ENCODE data around the gene UBE2J1. TPM values are rescaled to one million over a fixed set of nuclear protein-coding genes. Genes with fewer than 3 reads are reported as not detected.
A peak's percentile ranks its signal among the peaks of the same experiment; 100 is the strongest.
"Not testable (repeated sequence)": the region's sequence is repeated elsewhere in the genome, so short reads cannot be mapped to it uniquely, and the experiment has no call there.

UBE2J1 gene
- 33.1 TPM for polyA plus RNA-seq (2013, experiment 1 of 4)
- polyA plus RNA-seq (2013, experiment 2 of 4), result 38.3 TPM
- 32.5 TPM for polyA plus RNA-seq (2013, experiment 3 of 4)
- polyA plus RNA-seq (2013, experiment 4 of 4), result 36.2 TPM

DNA sequence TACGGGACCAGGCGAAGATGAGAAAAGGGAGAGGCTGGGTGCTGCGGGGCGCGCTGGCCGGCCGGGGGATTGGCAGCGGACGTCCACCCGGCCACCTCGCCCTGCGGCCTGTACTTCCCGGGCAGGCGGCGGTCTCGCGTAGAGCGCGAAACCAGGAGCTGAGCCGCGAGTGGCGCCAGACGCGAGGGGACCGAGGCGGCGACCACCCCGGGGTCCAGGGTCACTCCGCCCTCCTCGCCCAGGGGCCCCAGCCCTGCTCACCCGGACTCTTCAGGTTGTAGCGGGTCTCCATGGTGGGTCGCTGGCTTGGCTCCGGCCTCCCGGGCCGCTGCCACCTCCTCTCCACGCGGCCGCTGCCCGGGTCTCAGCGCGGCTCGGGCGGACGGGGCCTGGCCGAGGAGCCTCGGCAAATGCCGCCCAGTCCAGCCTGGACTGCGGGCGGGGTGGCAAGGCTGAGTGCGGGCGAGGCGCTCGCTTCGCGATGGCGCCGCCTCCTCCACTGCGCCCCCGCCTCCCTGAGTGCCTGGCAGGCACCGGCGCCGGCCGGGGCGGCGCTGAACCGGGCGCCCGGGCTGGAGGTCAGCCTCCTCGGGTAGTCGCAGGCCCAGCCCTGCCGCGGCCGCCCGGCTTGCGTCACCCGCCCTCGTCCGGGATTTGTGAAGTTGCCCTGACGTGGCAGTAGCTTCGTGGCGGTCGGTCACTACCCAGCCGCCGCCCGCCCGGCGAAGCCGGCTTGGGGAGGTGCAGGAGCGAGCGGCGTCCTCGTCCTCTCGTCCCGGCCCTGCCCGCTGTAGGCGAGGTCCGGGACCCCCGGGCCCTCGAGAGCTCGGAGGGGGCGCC, at the start of gene UBE2J1:
TSS of gene UBE2J1 (minus strand) at position 445 of the 840 bp plus-strand sequence. CDS start at position 292, 153 bp downstream.
- Histone ChIP-seq H3K36me3 (ENCODE audit: control insufficient read depth, insufficient read depth, low read length) (no peaks in the 10 kb centered on the region), H3K27me3 (ENCODE audit: control insufficient read depth, insufficient read depth, low read length, poor library complexity, severe bottlenecking) (no peaks in the 10 kb centered on the region), H3K9me3 (ENCODE audit: control insufficient read depth, low read length) (no peaks in the 10 kb centered on the region), H3K4me3 (ENCODE audit: insufficient read depth, low read depth, low read length) (peak within 1 kb of the TSS; percentile 70), H3K27ac (ENCODE audit: insufficient read depth, low read depth, low read length, poor library complexity, severe bottlenecking) (peak within 1 kb of the TSS; percentile 84), H3K4me1 (ENCODE audit: control insufficient read depth, insufficient read depth, low read length) (peaks cover 24% of the 10 kb centered on the region)
- 0% methylated on average over 102 of the region's 102 CpGs for WGBS, 2 experiments

DNA sequence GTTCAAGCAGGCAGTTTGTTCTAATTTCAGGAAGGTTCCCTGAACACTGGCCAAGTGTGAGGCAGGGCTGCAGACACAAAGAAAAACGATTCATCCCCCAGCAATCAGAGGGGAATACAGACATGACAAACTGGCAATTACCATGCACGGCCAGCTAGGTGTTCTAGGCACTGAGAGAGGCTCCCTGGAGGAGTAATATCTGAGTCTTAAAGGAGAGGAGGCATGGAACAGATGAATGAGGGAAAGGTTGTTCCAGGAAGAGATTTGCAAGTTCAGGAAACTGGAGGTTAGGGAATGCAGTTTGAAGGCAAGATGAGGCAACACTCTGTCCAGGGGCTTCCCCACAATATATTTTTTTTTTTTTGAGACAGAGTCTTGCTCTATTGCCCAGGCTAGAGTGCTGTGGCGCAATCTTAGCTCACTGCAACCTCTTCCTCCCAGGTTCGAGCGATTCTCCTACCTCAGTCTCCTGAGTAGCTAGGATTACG, 48.4 kb upstream of the UBE2J1 start:
- Histone ChIP-seq H3K27me3 (ENCODE audit: control insufficient read depth, insufficient read depth, low read length, poor library complexity, severe bottlenecking) (peaks cover 6% of the 10 kb centered on the region), H3K27ac (ENCODE audit: insufficient read depth, low read depth, low read length, poor library complexity, severe bottlenecking) (no peak overlapping the region), H3K36me3 (ENCODE audit: control insufficient read depth, insufficient read depth, low read length) (no peaks in the 10 kb centered on the region), H3K9me3 (ENCODE audit: control insufficient read depth, low read length) (no peaks in the 10 kb centered on the region), H3K4me3 (ENCODE audit: insufficient read depth, low read depth, low read length) (no peak overlapping the region), H3K4me1 (ENCODE audit: control insufficient read depth, insufficient read depth, low read length) (no peaks in the 10 kb centered on the region)
- 84 to 85% methylated on average over 6 of the region's 6 CpGs for WGBS, 2 experiments

GRCh38 chr6:89400050-89400449, 47.5 kb upstream of the UBE2J1 start:
- Histone ChIP-seq H3K36me3 (ENCODE audit: control insufficient read depth, insufficient read depth, low read length) (no peaks in the 10 kb centered on the region), H3K9me3 (ENCODE audit: control insufficient read depth, low read length) (no peaks in the 10 kb centered on the region), H3K27me3 (ENCODE audit: control insufficient read depth, insufficient read depth, low read length, poor library complexity, severe bottlenecking) (no peaks in the 10 kb centered on the region), H3K27ac (ENCODE audit: insufficient read depth, low read depth, low read length, poor library complexity, severe bottlenecking) (no peak overlapping the region), H3K4me3 (ENCODE audit: insufficient read depth, low read depth, low read length) (no peak overlapping the region), H3K4me1 (ENCODE audit: control insufficient read depth, insufficient read depth, low read length) (no peaks in the 10 kb centered on the region)
- WGBS, 2 experiments, result 94 to 98% methylated on average over 3 of the region's 3 CpGs

DNA sequence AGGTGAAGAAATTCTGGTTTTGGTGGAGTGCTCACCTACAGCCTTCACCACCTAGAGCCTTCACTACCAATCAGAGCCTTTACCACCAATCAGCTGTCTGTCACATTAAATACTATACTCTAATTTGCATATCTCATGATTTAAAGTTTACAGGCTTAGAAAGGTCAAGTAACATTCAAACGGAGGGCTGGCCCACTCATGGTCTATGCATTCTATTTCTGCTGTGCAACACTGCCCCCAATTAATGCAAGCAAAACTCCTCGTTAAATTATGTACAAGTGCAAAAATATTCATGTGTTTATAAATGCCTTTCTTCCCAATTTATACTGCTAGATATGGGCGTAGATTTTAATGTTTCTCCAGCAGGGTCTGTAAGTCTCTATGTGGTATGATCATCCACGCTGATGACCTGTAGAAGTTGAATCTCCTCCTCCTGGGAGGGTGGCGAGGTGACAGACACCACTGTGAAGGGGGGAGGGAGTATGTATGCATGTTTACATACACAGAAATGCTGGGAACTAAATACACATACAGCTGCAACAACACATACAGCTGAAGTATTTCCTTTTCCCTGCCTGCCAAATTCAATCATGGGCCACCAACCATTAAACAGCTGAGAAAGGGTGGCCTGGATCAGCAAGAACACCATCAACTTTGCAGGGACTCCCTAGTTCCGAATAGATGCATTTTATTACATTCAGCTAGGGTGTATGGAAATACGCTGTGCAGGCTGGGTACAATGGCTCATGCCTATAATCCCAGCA, 46.4 kb upstream of the UBE2J1 start:
- Histone ChIP-seq H3K36me3 (ENCODE audit: control insufficient read depth, insufficient read depth, low read length) (no peaks in the 10 kb centered on the region), H3K9me3 (ENCODE audit: control insufficient read depth, low read length) (no peaks in the 10 kb centered on the region), H3K27ac (ENCODE audit: insufficient read depth, low read depth, low read length, poor library complexity, severe bottlenecking) (no peak overlapping the region), H3K4me3 (ENCODE audit: insufficient read depth, low read depth, low read length) (no peak overlapping the region), H3K27me3 (ENCODE audit: control insufficient read depth, insufficient read depth, low read length, poor library complexity, severe bottlenecking) (no peaks in the 10 kb centered on the region), H3K4me1 (ENCODE audit: control insufficient read depth, insufficient read depth, low read length) (no peaks in the 10 kb centered on the region)
- WGBS, 2 experiments, result 94 to 96% methylated on average over 6 to 7 of the region's 7 CpGs

- H3K4me1 ChIP-seq (ENCODE audit: control insufficient read depth, insufficient read depth, low read length); H3K36me3 ChIP-seq (ENCODE audit: control insufficient read depth, insufficient read depth, low read length); H3K27ac ChIP-seq (ENCODE audit: insufficient read depth, low read depth, low read length, poor library complexity, severe bottlenecking); H3K9me3 ChIP-seq (ENCODE audit: control insufficient read depth, low read length); H3K27me3 ChIP-seq (ENCODE audit: control insufficient read depth, insufficient read depth, low read length, poor library complexity, severe bottlenecking); H3K4me3 ChIP-seq (ENCODE audit: insufficient read depth, low read depth, low read length): not testable (repeated sequence)
- 79 to 82% methylated on average over 4 of the region's 4 CpGs for WGBS, 2 experiments
Observed at GRCh38 chr6:89397884-89398283, 45.4 kb upstream of the UBE2J1 start.

- no peaks in the 10 kb centered on the region for H3K4me1 ChIP-seq (ENCODE audit: control insufficient read depth, insufficient read depth, low read length)
- WGBS, 2 experiments, result 86 to 100% methylated on average over 1 of the region's 1 CpG
Observed at GRCh38 chr6:89393659-89394058, 41.1 kb upstream of the UBE2J1 start.

DNA sequence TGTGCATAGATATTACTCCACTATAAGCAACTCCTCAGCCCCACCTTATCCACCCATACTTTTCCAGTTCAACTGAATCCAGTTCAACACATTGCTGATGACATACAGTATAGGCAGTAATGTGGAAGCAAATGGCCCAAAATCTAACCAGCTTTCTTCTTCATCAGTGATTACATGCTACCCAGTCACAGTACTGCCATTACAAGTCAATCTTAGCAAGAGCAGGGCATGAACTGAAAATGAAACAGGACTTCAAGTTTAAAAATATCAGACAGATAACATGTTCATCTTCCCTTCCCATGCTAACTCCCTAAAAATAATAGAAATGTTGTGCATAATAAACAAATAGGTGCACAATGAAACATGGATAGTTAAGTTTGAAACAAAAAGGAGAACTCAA, 40.3 kb upstream of the UBE2J1 start:
- H3K4me1 ChIP-seq (ENCODE audit: control insufficient read depth, insufficient read depth, low read length), result peaks cover 1% of the 10 kb centered on the region
- no peaks in the 10 kb centered on the region for H3K36me3 ChIP-seq (ENCODE audit: control insufficient read depth, insufficient read depth, low read length)
- H3K27me3 ChIP-seq (ENCODE audit: control insufficient read depth, insufficient read depth, low read length, poor library complexity, severe bottlenecking), result no peaks in the 10 kb centered on the region
- no peak overlapping the region for H3K4me3 ChIP-seq (ENCODE audit: insufficient read depth, low read depth, low read length)
- no peak overlapping the region for H3K27ac ChIP-seq (ENCODE audit: insufficient read depth, low read depth, low read length, poor library complexity, severe bottlenecking)
- H3K9me3 ChIP-seq (ENCODE audit: control insufficient read depth, low read length), result no peaks in the 10 kb centered on the region

More at GRCh38 chr6:89393659-89394058, 41.1 kb upstream of the UBE2J1 start:
- Histone ChIP-seq H3K27ac (ENCODE audit: insufficient read depth, low read depth, low read length, poor library complexity, severe bottlenecking) (no peak overlapping the region), H3K9me3 (ENCODE audit: control insufficient read depth, low read length) (no peaks in the 10 kb centered on the region), H3K27me3 (ENCODE audit: control insufficient read depth, insufficient read depth, low read length, poor library complexity, severe bottlenecking) (no peaks in the 10 kb centered on the region), H3K36me3 (ENCODE audit: control insufficient read depth, insufficient read depth, low read length) (no peaks in the 10 kb centered on the region), H3K4me3 (ENCODE audit: insufficient read depth, low read depth, low read length) (no peak overlapping the region)

DNA sequence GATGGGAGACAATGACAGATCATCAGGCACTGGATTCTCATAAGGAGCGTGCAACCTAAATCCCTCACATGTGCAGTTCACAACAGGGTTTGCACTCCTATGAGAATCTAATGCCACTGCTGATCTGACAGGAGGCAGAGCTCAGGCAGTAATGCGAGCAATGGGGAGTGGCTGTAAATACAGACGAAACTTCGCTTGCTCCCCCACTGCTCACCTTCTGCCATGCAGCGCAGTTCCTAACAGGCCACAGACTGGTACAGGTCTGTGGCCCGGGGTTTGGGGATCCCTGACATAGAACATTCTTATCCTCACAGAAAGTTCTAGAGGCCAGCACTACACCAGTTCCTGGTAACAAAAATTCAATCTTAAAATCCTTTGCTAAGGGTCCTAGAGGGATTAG, 36.3 kb upstream of the UBE2J1 start:
- Histone ChIP-seq H3K4me1 (ENCODE audit: control insufficient read depth, insufficient read depth, low read length) (peaks cover 6% of the 10 kb centered on the region), H3K27me3 (ENCODE audit: control insufficient read depth, insufficient read depth, low read length, poor library complexity, severe bottlenecking) (no peaks in the 10 kb centered on the region), H3K9me3 (ENCODE audit: control insufficient read depth, low read length) (no peaks in the 10 kb centered on the region), H3K27ac (ENCODE audit: insufficient read depth, low read depth, low read length, poor library complexity, severe bottlenecking) (no peak overlapping the region), H3K36me3 (ENCODE audit: control insufficient read depth, insufficient read depth, low read length) (no peaks in the 10 kb centered on the region), H3K4me3 (ENCODE audit: insufficient read depth, low read depth, low read length) (no peak overlapping the region)
- WGBS, 2 experiments, result 91 to 94% methylated on average over 6 of the region's 6 CpGs

DNA sequence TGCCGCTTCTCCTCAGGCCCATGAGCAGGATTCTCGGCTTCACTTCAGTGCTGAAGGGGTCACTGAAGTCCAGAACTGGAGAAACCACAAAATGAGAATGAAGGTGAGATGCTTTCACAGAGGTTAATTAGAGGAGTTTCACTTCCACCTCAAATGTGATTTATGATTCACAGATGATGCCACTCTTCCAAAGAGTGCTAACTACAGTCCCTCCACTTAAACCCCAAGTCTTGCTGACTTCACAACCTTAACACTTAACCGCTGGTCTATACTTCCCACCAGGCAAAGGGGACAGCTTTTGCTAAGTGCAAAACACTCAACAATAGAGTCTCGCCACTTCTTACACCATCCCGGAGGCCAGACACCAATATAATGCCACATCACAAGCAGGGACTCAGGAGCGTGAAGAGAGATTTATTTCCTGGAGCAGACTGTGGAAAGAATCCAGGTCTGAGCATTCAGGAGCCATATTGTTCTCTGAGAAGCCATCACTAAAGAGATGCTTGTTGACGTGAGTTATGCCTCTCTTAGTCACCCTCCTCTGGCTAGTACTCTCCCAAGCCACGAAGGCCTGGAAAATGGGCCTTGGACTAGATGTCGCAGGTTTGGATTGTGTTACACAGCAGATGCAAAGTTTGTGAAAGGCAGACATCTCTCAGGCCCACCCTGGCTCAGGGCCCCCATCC, 35.1 kb upstream of the UBE2J1 start:
- WGBS, 2 experiments, result 93 to 97% methylated on average over 9 of the region's 9 CpGs
- H3K27me3 ChIP-seq (ENCODE audit: control insufficient read depth, insufficient read depth, low read length, poor library complexity, severe bottlenecking), result no peaks in the 10 kb centered on the region
- no peaks in the 10 kb centered on the region for H3K9me3 ChIP-seq (ENCODE audit: control insufficient read depth, low read length)
- H3K4me1 ChIP-seq (ENCODE audit: control insufficient read depth, insufficient read depth, low read length), result peaks cover 6% of the 10 kb centered on the region
- no peak overlapping the region for H3K27ac ChIP-seq (ENCODE audit: insufficient read depth, low read depth, low read length, poor library complexity, severe bottlenecking)
- H3K36me3 ChIP-seq (ENCODE audit: control insufficient read depth, insufficient read depth, low read length), result no peaks in the 10 kb centered on the region
- no peak overlapping the region for H3K4me3 ChIP-seq (ENCODE audit: insufficient read depth, low read depth, low read length)

Measured in ectodermal cell (in vitro differentiated cells).